GM12801 (cell line): Measurements from ENCODE around the gene KRI1.

ENCODE experiments used
- TF ChIP-seq, protein P1 (sequence below): IDR thresholded peaks from one replicate; pipeline ENCODE4 v1.5.1; 2011; ENCODE audit warnings: control low read depth; ENCODE audit not compliant: insufficient read length; ENCODE audit errors: extremely low read depth

Gene KRI1

DNA sequence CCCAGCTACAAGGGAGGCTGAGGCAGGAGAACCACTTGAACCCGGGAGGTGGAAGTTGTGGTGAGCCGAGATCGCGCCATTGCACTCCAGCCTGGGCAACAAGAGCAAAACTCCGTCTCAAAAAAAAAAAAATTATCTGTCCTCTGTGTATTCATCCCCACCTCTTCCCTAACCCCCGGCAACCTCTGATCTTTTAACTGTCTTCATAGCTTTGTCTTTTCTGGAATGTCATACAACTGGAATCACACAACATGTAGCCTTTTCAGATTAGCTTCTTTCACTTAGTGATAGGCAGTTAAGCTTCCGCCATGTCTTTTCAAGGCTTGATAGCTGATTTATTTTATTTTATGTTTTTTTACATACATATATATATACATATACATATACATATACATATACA, 40.2 kb downstream of the KRI1 start:
- TF ChIP-seq, protein P1, sequence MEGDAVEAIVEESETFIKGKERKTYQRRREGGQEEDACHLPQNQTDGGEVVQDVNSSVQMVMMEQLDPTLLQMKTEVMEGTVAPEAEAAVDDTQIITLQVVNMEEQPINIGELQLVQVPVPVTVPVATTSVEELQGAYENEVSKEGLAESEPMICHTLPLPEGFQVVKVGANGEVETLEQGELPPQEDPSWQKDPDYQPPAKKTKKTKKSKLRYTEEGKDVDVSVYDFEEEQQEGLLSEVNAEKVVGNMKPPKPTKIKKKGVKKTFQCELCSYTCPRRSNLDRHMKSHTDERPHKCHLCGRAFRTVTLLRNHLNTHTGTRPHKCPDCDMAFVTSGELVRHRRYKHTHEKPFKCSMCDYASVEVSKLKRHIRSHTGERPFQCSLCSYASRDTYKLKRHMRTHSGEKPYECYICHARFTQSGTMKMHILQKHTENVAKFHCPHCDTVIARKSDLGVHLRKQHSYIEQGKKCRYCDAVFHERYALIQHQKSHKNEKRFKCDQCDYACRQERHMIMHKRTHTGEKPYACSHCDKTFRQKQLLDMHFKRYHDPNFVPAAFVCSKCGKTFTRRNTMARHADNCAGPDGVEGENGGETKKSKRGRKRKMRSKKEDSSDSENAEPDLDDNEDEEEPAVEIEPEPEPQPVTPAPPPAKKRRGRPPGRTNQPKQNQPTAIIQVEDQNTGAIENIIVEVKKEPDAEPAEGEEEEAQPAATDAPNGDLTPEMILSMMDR: no peak

DNA sequence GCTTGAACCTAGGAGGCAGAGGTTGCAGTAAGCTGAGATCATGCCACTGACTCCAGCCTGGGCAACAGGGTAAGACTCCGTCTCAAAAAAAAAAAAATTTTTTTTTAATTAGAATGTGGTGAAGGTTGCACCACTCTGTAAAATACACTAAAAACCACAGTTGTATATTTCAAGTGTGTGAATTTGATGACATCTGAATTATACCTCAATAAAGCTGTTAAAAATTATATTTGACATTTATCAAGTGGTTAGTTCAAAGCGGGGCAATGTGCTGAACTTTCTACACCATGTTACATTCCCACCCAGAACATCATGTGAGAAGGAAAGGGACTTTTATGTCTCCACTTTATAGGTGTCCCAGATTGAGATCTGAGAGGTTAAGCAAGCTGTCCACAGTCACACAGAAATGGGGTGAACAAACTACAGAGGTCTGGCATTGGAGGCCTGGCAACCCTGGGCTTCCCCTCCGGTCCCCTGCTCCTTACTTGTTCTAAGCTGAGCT, 42.6 kb downstream of the KRI1 start:
- TF ChIP-seq, protein P1: no peak

DNA sequence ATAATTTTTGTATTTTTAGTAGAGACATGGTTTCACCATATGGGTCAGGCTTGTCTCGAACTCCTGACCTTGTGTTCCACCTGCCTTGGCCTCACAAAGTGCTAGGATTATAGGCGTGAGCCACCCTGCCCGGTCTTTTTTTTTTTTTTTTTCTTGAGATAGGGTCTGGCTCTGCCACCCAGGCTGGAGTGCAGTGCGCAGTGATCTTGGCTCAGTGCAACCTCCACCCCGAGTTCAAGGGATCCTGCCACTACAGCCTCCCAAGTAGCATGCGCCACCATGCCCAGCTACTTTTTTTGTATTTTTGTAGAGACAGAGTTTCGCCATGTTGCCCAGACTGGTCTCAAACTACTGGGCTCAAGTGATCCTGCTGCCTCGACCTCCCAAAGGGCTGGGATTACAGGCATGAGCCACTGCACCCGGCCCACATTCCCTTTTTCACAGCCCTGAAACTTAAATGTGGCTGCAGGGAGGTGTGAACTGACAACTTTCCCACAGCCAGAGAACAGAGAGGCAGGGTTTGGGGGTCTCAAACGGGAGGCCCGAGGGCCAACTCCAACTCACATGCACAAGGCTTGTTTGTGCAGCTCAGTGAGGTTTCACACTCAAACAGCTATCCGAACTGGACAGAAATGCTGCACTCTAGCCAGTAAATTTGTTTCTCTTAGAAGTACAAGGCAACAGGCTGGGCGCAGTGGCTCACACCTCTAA, 44.2 kb downstream of the KRI1 start:
- TF ChIP-seq, protein P1: no peak

DNA sequence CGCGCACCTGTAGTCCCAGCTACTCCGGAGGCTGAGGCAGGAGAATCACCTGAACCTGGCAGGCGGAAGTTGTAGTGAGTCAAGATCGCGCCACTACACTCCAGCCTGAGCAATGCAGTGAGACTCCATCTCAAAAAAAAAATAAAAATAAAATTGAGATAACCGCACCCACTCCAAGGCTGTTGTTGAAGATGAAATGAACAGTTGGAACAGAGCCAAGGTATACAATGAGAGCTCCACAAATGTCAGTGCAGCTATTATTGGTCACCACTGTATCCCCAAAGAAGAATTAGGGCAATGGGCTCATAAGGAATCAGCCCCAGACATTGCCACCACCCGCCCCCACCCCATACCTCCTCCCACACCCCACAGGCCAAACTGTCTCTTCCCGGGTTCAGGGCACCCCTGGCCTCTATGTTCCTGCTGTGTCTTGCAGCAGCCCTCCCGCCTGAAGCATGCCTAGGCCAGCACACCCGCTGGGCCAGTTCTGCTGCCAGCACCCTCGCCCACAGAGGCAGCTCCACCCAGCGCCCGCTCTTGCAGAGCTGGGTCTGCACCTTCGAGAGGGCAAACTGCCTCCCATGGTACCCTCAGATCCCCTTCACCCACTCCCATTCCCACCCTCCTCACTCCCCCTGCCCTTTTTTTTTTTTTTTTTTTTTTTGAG, 45.0 kb downstream of the KRI1 start:
- TF ChIP-seq, protein P1: no peak

DNA sequence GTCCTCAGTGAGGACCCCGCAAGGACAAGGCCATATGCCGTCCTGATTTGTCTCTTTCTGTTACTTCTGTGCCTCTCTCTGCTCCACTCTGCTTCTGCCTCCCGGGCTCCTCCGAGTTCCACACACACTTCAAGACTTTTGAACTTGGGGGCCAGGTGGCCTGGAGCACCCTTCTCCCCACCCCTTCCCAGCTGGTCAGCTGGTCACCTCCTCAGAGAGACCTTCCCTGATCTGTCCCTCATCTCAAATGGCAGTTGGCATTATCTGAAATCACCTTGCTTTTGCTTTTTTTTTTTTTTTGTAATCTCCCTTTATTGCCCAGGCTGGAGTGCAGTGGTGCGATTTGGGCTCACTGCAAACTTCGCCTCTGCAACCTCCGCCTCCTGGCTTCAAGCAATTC, 46.4 kb downstream of the KRI1 start:
- TF ChIP-seq, protein P1: no peak

DNA sequence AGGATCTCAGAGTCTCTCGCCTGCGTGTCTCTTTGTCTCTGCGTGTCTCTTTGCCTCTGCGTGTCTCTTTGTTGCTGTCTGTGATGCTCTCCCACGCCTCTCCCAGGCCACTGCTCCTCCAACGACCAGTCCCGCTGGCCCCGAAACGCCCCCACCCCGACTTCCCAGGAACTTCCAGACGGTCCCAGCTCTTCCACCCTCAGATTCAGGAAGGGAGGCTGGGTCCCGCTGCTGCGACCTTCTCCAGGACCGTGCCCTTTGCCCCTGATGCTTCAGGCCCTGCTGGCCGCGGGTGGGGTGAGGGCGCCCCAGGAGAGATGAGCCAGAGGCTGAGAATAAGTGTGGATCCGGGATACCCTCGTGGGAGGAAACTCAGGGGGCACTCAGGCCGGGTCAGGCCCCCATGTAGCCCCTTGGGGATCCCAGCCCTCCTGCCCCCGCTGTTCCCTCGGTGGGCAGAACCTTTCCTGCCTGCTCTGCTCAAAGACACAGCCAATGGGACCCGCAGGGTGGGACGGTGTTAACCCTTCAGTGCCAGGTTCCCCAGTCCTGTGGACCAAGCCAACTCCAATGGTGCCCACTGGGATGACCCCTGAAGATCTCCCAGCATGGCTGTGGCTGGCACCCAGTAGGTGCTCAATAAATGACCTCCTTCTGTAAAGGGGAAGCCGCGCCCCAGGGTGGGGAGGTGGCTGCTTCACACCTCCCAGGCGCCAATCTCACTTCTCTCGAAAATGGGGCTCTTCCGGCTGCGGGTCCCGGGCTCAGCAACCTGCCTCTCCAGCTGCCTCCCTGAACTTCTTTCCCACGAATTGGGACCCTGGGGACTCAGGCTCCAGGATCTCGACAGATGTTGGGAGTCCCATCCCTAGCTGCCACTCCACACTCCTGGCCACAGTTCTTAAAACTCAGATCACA, 47.1 kb downstream of the KRI1 start:
- TF ChIP-seq, protein P1: no peak
